ENCODE results near the gene CEACAM3. TPM values are rescaled to one million over a fixed set of nuclear protein-coding genes. Genes with fewer than 3 reads are reported as not detected.

Gene CEACAM3
- total RNA-seq, 2 donors from 2014 or later: not detected

GRCh38 chr19:41771410-41771809 lies 25.0 kb upstream of the CEACAM3 start:
- Histone ChIP-seq H3K9me3 (ENCODE audit: control insufficient read depth, low read length) (no peaks in the 10 kb centered on the region), H3K27me3 (ENCODE audit: control insufficient read depth, insufficient read depth, low read length, poor library complexity, severe bottlenecking) (peaks cover 1% of the 10 kb centered on the region), H3K36me3 (ENCODE audit: control insufficient read depth, insufficient read depth, low read length) (no peaks in the 10 kb centered on the region), H3K4me3 (ENCODE audit: low read length) (no peak overlapping the region), H3K9ac (ENCODE audit: extremely low read depth, low read length, poor library complexity, severe bottlenecking) (no peak overlapping the region), H3K4me1 (ENCODE audit: control insufficient read depth, insufficient read depth, low read length) (peaks cover 2% of the 10 kb centered on the region), H3K27ac (ENCODE audit: low read depth, low read length) (no peak overlapping the region)
- 92 to 93% methylated on average over 2 of the region's 2 CpGs for WGBS, 2 experiments (ENCODE audit: insufficient coverage in 1 of 2, insufficient read length in 1 of 2)
- DNase-seq: no peak
- no peak overlapping the region for H3K27ac Mint-ChIP-seq
- H3K9me3 Mint-ChIP-seq: peaks cover 46% of the 10 kb centered on the region
- H3K4me3 Mint-ChIP-seq: no peak overlapping the region
- peaks cover 3% of the 10 kb centered on the region for H3K27me3 Mint-ChIP-seq (ENCODE audit: insufficient read depth)
- no peaks in the 10 kb centered on the region for H3K4me1 Mint-ChIP-seq
- TF ChIP-seq CTCF (conservative IDR thresholded peaks at IDR 0.05): no peak
- no peaks in the 10 kb centered on the region for H3K36me3 Mint-ChIP-seq (ENCODE audit: low read depth)

- Mint-ChIP-seq H3K4me1 (no peaks in the 10 kb centered on the region), H3K9me3 (peaks cover 59% of the 10 kb centered on the region), H3K36me3 (ENCODE audit: low read depth) (no peaks in the 10 kb centered on the region), H3K27me3 (ENCODE audit: insufficient read depth) (peaks cover 3% of the 10 kb centered on the region), H3K27ac (no peak overlapping the region), H3K4me3 (no peak overlapping the region)
- H3K36me3 ChIP-seq (ENCODE audit: control insufficient read depth, insufficient read depth, low read length): no peaks in the 10 kb centered on the region
- 80 to 93% methylated on average over 4 to 6 of the region's 6 CpGs for WGBS, 2 experiments (ENCODE audit: insufficient coverage in 1 of 2, insufficient read length in 1 of 2)
- no peak for TF ChIP-seq CTCF (conservative IDR thresholded peaks at IDR 0.05)
- no peak overlapping the region for H3K27ac ChIP-seq (ENCODE audit: low read depth, low read length)
- peaks cover 2% of the 10 kb centered on the region for H3K4me1 ChIP-seq (ENCODE audit: control insufficient read depth, insufficient read depth, low read length)
- H3K27me3 ChIP-seq (ENCODE audit: control insufficient read depth, insufficient read depth, low read length, poor library complexity, severe bottlenecking): peaks cover 8% of the 10 kb centered on the region
- H3K9me3 ChIP-seq (ENCODE audit: control insufficient read depth, low read length): no peaks in the 10 kb centered on the region
- DNase-seq: no peak
- no peak overlapping the region for H3K9ac ChIP-seq (ENCODE audit: extremely low read depth, low read length, poor library complexity, severe bottlenecking)
- H3K4me3 ChIP-seq (ENCODE audit: low read length): no peak overlapping the region
Observed at GRCh38 chr19:41774515-41774980, 21.8 kb upstream of the CEACAM3 start.

- Histone ChIP-seq H3K27me3 (ENCODE audit: control insufficient read depth, insufficient read depth, low read length, poor library complexity, severe bottlenecking) (peaks cover 8% of the 10 kb centered on the region), H3K9ac (ENCODE audit: extremely low read depth, low read length, poor library complexity, severe bottlenecking) (no peak overlapping the region), H3K36me3 (ENCODE audit: control insufficient read depth, insufficient read depth, low read length) (no peaks in the 10 kb centered on the region), H3K4me1 (ENCODE audit: control insufficient read depth, insufficient read depth, low read length) (peaks cover 2% of the 10 kb centered on the region), H3K4me3 (ENCODE audit: low read length) (no peak overlapping the region), H3K27ac (ENCODE audit: low read depth, low read length) (no peak overlapping the region), H3K9me3 (ENCODE audit: control insufficient read depth, low read length) (no peaks in the 10 kb centered on the region)
- peaks cover 56% of the 10 kb centered on the region for H3K9me3 Mint-ChIP-seq
- no peaks in the 10 kb centered on the region for H3K36me3 Mint-ChIP-seq (ENCODE audit: low read depth)
- no peaks in the 10 kb centered on the region for H3K4me1 Mint-ChIP-seq
- no peak overlapping the region for H3K27ac Mint-ChIP-seq
- TF ChIP-seq CTCF (conservative IDR thresholded peaks at IDR 0.05): no peak
- no peak overlapping the region for H3K4me3 Mint-ChIP-seq
- H3K27me3 Mint-ChIP-seq (ENCODE audit: insufficient read depth): no peaks in the 10 kb centered on the region
- no peak for DNase-seq
- 80 to 90% methylated on average over 2 of the region's 2 CpGs for WGBS, 2 experiments (ENCODE audit: insufficient coverage in 1 of 2, insufficient read length in 1 of 2)
Observed at GRCh38 chr19:41776700-41777099, 19.7 kb upstream of the CEACAM3 start.
